Measurements from ENCODE around the gene ZNF587.

- TF ChIP-seq POLR2A (IDR thresholded peaks at IDR 0.05) (no peak), CTCF (IDR thresholded peaks at IDR 0.05) (no peak)
These were observed 47.4 kb upstream of the ZNF587 start for GRCh38 chr19:57802269-57802668.

Measured in adrenal gland (tissue), 5 donors.